LNCaP clone FGC (cell line): ENCODE data around the gene PRSS16.
"Not testable (repeated sequence)": the region's sequence is repeated elsewhere in the genome, so short reads cannot be mapped to it uniquely, and the experiment has no call there.

ENCODE experiments used
- DNase-seq: peaks from one replicate; pipeline ENCODE4 v3.0.0-alpha.2; 2011; ENCODE audit warnings: low read depth
- H3K4me3 ChIP-seq: 2 replicates; pipeline ENCODE4 v1.5.1; 2011; ENCODE audit warnings: mild to moderate bottlenecking, low read depth, low read length, control low read depth
- CTCF ChIP-seq: IDR thresholded peaks from 2 replicates; pipeline ENCODE4 v1.5.1; 2012; ENCODE audit warnings: mild to moderate bottlenecking; ENCODE audit not compliant: control insufficient read depth, insufficient read depth; ENCODE audit errors: extremely low read depth

The PRSS16 gene

GRCh38 chr6:27260369-27260768, 12.9 kb downstream of the PRSS16 start:
- TF ChIP-seq CTCF, result no peak
- no peak overlapping the region for H3K4me3 ChIP-seq

GRCh38 chr6:27260836-27261375, 13.4 kb downstream of the PRSS16 start:
- no peak for TF ChIP-seq CTCF
- no peak for DNase-seq
- H3K4me3 ChIP-seq, result no peak overlapping the region

More at GRCh38 chr6:27260369-27260768, 12.9 kb downstream of the PRSS16 start:
- no peak for DNase-seq

GRCh38 chr6:27263886-27264285, 16.4 kb downstream of the PRSS16 start:
- no peak for TF ChIP-seq CTCF
- DNase-seq, result no peak
- H3K4me3 ChIP-seq, result no peak overlapping the region

DNA sequence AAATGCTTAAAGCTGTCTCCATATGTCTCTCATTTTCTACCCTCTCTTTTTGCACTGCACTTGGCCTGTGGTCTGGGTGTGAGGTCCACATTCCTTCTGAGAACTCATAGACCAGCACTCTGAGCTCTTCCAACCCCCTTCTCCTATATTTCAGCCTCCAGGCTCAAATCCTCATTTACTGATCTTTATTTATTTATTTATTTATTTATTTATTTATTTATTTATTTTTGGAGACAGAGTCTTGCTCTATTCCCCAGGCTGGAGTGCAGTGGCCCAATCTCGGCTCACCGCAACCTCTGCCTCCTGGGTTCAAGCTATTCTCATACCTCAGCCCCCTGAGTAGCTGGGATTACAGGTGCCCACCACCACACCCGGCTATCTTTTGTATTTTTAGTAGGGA, 19.5 kb downstream of the PRSS16 start:
- not testable (repeated sequence) for DNase-seq, H3K4me3 ChIP-seq

DNA sequence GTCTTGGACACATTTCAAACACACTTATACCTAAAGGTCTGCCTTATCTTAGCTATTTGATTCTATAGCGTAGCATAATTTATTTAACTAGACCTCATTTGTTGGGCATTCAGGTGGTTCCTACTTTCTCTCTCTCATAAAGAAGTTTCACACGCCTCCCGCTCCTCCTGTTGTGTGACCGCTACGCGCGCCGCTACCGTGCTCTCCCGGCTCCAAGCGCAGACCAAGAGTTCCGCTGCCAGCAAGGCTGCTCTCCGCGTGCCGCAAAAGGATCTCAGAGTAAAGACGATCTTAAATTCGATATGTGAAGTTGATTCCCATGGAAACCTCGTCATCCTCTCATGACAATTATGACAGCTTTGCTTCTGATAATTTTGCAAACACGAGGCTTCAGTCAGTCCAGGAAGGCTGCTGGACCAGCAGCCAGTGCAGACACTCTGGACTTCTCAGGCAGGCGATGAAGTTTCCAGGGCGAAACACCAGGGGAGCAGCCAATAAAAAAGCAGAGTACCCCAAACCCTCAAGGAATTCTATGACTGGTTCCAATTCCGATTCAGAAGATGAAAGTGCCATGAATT, 20.4 kb downstream of the PRSS16 start:
- TF ChIP-seq CTCF, result no peak
- no peak for DNase-seq
- H3K4me3 ChIP-seq, result no peak overlapping the region

DNA sequence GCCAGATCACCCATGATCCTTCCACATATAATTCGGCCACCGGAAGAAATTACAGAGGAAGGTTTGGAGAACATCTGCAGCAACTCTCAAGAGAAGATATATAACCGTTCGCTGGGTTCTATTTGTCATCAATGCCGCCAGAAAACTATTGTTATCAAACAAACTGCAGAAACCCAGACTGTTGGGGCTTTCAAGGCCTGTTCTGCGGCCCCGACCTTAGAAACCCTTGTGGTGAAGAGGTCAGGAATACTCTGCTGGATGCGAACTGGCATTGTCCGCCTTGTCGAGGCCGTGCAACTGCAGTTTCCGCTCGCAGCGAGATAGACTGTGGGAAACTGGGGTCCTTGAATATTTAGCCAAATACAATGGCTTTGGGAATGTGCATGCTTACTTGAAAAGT, 21.3 kb downstream of the PRSS16 start:
- no peak for TF ChIP-seq CTCF

GRCh38 chr6:27273783-27274182, 26.3 kb downstream of the PRSS16 start:
- no peak for TF ChIP-seq CTCF
- no peak overlapping the region for H3K4me3 ChIP-seq
- DNase-seq, result no peak

More for the DNA sequence above, 21.3 kb downstream of the PRSS16 start:
- no peak for DNase-seq
- H3K4me3 ChIP-seq, result no peak overlapping the region
